Stimulated activated naive CD8-positive, alpha-beta T cell treated with anti-CD3 and anti-CD28 coated beads, Interleukin-15, Interleukin-2, amounts not matched to agents 100 ng/mL and 50 ng/mL, for 24 hours (primary cell): ENCODE data around the gene CTNND2.
"Not testable (repeated sequence)": the region's sequence is repeated elsewhere in the genome, so short reads cannot be mapped to it uniquely, and the experiment has no call there.

Experiments
- H3K27ac Mint-ChIP-seq: one replicate; pipeline ENCODE4 v1.8.0; 2021; ENCODE audit warnings: mild to moderate bottlenecking, mixed read lengths
- H3K27me3 Mint-ChIP-seq: one replicate; pipeline ENCODE4 v1.8.0; 2021; ENCODE audit warnings: mixed read lengths
- H3K36me3 Mint-ChIP-seq: one replicate; pipeline ENCODE4 v1.8.0; 2021; ENCODE audit warnings: low read depth, mixed read lengths
- H3K4me1 Mint-ChIP-seq: one replicate; pipeline ENCODE4 v1.8.0; 2021; ENCODE audit warnings: low read depth, mixed read lengths
- H3K4me3 Mint-ChIP-seq: one replicate; pipeline ENCODE4 v1.8.0; 2021; ENCODE audit warnings: mild to moderate bottlenecking, mixed read lengths
- H3K9me3 Mint-ChIP-seq: one replicate; pipeline ENCODE4 v1.8.0; 2021; ENCODE audit warnings: mixed read lengths

Gene CTNND2

DNA sequence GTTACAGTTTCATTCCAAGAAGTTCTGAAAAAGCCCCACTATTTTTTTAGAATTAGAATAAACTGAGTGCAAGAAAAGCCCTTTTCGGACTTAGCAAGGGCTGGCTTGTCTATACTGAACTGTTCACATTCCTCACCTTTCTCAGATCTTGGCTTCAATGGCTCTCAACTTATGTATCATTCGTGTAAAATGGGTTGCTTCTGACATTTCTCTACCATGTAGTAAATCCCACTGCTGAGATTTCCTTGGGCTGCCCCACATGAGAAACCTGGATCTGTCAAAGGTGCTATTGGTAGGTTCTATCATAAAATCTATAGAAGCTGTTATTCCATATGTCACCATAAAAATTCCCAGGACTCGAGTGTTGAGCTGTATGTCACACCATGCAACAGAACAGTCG lies 454.3 kb downstream of the CTNND2 start:
- Mint-ChIP-seq H3K27ac (no peak overlapping the region), H3K4me1 (no peaks in the 10 kb centered on the region), H3K36me3 (no peaks in the 10 kb centered on the region), H3K9me3 (no peaks in the 10 kb centered on the region), H3K4me3 (no peak overlapping the region), H3K27me3 (no peaks in the 10 kb centered on the region)

DNA sequence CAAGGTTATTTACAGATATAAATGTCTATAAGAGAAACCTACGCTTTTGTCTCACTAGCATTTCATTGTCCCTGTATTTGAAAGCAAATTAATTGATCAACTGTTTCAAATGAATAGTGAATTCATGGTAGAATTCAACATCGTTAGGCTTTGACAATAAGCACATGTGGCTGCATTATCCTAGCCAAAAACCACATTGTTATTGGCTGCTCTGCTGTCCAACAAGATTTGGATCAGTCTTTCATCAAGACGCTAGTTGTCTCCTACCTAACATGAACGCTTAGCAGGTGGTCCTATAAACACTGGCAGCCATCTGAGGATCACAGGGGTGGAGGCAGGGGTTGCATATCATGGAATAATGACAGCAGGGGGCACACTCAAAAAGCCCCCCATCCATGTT lies 455.0 kb downstream of the CTNND2 start:
- no peaks in the 10 kb centered on the region for H3K36me3 Mint-ChIP-seq

DNA sequence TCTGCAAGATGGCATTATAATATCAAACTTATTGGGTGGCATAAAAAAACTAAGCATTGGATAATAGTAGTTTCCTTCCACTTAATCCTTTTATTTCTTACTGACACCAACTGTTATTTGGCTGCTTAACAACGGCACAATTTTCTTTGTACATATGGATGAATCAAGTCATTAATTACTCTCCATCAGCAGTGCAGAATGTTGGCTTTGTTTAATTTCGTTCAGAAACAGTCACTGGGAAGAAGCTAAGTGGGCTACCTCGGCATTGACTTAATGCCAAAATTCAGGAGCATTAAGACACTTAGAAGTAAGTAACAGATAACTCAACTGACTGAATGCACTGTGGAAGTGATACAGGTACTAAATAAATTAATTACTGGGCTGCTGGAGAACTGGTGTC lies 460.4 kb downstream of the CTNND2 start:
- H3K27ac Mint-ChIP-seq, result no peak overlapping the region
- H3K4me1 Mint-ChIP-seq, result no peaks in the 10 kb centered on the region
- H3K27me3 Mint-ChIP-seq, result peaks cover 3% of the 10 kb centered on the region
- H3K4me3 Mint-ChIP-seq, result no peak overlapping the region
- H3K36me3 Mint-ChIP-seq, result no peaks in the 10 kb centered on the region
- H3K9me3 Mint-ChIP-seq, result no peaks in the 10 kb centered on the region

More for the DNA sequence above, 455.0 kb downstream of the CTNND2 start:
- H3K27ac Mint-ChIP-seq, result no peak overlapping the region
- no peaks in the 10 kb centered on the region for H3K27me3 Mint-ChIP-seq
- H3K4me3 Mint-ChIP-seq, result no peak overlapping the region
- H3K4me1 Mint-ChIP-seq, result no peaks in the 10 kb centered on the region
- H3K9me3 Mint-ChIP-seq, result no peaks in the 10 kb centered on the region

DNA sequence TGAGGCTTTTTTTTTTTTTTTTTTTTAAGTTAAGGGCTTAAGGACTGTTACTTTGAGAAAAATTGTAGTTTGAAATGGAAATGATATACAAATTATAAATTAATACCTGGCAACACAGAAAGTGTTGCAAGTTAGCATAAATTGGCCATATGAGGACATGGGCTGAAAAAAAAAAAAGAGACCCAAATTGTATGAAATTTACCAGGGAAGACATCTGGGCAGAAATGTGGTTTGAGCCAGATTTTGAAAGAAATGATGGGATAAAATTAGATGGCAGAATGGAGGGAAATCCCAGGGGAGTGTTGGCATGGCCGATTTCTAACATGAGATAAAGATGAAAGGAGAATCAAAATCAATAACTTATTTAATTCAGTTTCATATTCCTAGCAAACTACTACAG lies 472.1 kb downstream of the CTNND2 start:
- no peaks in the 10 kb centered on the region for H3K9me3 Mint-ChIP-seq
- H3K36me3 Mint-ChIP-seq, result no peaks in the 10 kb centered on the region
- no peak overlapping the region for H3K27ac Mint-ChIP-seq
- no peaks in the 10 kb centered on the region for H3K4me1 Mint-ChIP-seq
- H3K4me3 Mint-ChIP-seq, result no peak overlapping the region
- H3K27me3 Mint-ChIP-seq, result no peaks in the 10 kb centered on the region

DNA sequence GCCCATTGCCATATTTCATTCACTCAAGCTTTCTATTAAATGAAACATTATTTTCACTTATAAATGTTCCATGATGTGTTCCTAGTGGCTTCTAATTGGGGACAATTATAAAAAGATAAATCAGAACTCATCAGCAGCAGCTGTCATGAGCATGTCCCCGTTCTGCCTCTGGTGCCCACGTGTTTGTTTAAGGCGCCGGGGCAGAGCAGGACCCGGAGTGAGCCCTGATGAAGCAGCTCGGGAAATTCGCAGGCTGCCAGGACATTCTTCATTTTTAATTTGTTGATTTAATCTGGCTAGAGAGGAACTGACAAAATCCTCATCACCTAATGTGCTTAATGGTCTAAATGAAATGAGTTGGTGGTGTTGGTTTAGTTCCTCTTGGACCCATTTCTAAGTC lies 475.0 kb downstream of the CTNND2 start:
- no peak overlapping the region for H3K4me3 Mint-ChIP-seq
- H3K27ac Mint-ChIP-seq, result no peak overlapping the region
- H3K4me1 Mint-ChIP-seq, result no peaks in the 10 kb centered on the region
- peaks cover 1% of the 10 kb centered on the region for H3K9me3 Mint-ChIP-seq
- peaks cover under 1% of the 10 kb centered on the region for H3K27me3 Mint-ChIP-seq
- no peaks in the 10 kb centered on the region for H3K36me3 Mint-ChIP-seq

DNA sequence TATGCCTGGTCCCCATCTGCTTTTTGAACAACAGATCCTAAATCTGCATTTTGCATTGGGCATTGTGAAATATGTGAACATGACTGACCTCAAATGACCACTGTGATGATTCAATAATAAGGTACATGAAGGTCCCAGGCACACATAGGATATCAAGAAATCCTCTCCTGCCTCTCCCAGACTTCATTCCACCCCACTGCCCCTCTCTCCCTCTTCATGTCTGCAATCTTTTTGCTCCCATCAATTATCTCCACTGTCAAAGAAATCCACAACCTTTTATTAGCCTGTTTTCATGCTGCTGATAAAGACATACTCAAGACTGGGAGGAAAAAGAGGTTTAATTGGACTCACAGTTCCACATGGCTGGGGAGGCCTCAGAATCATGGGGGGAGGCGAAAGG lies 476.7 kb downstream of the CTNND2 start:
- H3K27me3 Mint-ChIP-seq, result peaks cover 3% of the 10 kb centered on the region

DNA sequence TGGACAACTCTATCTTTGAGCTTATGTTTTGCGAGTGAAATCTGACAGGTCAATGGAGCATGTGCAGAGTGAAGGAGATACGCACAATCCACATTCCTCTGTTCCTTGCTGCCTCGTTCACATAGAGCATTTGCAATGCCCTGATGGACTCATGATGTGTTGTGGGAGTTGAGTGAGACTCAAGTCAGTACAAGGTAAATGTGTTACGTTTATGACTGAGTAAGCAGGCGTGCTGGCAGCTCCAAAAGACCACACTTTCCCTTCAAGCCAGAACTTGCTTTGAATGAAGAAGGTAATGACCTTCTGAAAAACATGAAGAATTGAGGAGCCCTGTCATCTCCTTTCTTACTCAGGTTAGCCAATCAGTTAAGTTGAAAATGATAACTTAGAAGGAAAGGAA lies 477.8 kb downstream of the CTNND2 start:
- Mint-ChIP-seq H3K4me1 (no peaks in the 10 kb centered on the region), H3K27ac (no peak overlapping the region), H3K27me3 (peaks cover 3% of the 10 kb centered on the region), H3K4me3 (no peak overlapping the region), H3K9me3 (peaks cover 6% of the 10 kb centered on the region), H3K36me3 (no peaks in the 10 kb centered on the region)

More for the DNA sequence above, 476.7 kb downstream of the CTNND2 start:
- no peaks in the 10 kb centered on the region for H3K36me3 Mint-ChIP-seq
- H3K27ac Mint-ChIP-seq, result no peak overlapping the region
- no peaks in the 10 kb centered on the region for H3K4me1 Mint-ChIP-seq
- peaks cover 6% of the 10 kb centered on the region for H3K9me3 Mint-ChIP-seq
- no peak overlapping the region for H3K4me3 Mint-ChIP-seq

DNA sequence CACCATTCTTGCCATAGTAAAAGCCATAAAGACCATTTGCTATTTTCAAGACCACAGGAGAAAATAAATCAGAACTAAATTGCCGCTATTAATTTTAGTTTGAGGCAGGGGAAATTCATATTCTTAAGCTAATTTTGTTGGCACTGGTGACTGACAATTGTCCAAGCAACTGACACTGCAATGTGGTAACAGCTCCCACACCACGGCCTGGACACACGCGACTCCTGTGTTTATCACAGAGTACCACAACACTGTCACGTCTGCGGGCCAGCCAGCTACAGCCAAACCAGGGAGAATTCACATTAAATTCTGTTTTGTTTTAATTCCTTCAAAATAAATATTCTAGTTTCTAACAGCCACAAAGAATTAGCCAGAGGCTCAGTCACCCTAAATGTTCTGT lies 481.9 kb downstream of the CTNND2 start:
- H3K27ac Mint-ChIP-seq, result no peak overlapping the region
- no peaks in the 10 kb centered on the region for H3K36me3 Mint-ChIP-seq
- H3K9me3 Mint-ChIP-seq, result peaks cover 14% of the 10 kb centered on the region
- H3K4me3 Mint-ChIP-seq, result no peak overlapping the region
- H3K27me3 Mint-ChIP-seq, result peaks cover 3% of the 10 kb centered on the region
- no peaks in the 10 kb centered on the region for H3K4me1 Mint-ChIP-seq

DNA sequence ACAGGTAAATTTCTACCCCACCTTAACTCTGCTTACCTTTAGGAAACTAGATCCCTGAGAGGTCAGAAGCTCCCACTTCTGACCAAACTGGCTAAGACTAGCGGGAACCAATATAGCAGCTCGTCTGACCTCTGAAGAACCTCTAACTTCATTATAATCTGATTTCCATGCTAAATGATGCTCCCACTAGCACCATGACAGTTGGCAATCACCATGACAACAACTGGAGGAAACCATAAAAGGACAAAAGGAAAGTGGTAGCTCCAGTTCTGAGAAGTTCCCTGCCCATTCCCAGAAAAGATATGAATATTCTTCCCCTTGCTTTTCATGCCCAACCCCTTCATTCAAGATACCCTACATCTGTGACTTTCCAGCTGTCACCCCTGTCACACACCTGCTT lies 483.3 kb downstream of the CTNND2 start:
- Mint-ChIP-seq H3K9me3 (peaks cover 14% of the 10 kb centered on the region), H3K27me3 (peaks cover 3% of the 10 kb centered on the region), H3K4me3 (no peak overlapping the region), H3K27ac (no peak overlapping the region), H3K36me3 (no peaks in the 10 kb centered on the region), H3K4me1 (no peaks in the 10 kb centered on the region)

DNA sequence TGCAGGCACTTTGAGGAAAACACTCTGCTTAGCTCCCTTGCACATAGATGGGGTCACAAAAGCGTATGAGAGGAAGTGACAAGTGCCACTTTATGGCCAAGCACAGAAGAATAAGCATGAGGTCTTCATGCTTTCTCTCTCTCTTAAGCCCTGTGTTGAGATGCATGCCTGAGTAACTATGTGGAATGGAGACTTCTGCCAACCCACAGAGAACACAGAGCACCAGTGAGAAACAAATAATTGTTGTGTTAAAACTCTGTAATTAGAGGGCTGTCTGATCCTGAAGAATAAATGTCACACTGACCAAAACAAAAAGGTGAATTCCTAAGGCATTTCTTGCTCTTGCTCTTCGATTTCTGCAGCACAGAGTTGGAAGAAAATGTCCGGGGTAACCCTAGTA lies 488.5 kb downstream of the CTNND2 start:
- peaks cover 16% of the 10 kb centered on the region for H3K9me3 Mint-ChIP-seq
- H3K4me3 Mint-ChIP-seq, result no peak overlapping the region
- no peaks in the 10 kb centered on the region for H3K4me1 Mint-ChIP-seq
- H3K36me3 Mint-ChIP-seq, result no peaks in the 10 kb centered on the region
- no peaks in the 10 kb centered on the region for H3K27me3 Mint-ChIP-seq
- H3K27ac Mint-ChIP-seq, result no peak overlapping the region

DNA sequence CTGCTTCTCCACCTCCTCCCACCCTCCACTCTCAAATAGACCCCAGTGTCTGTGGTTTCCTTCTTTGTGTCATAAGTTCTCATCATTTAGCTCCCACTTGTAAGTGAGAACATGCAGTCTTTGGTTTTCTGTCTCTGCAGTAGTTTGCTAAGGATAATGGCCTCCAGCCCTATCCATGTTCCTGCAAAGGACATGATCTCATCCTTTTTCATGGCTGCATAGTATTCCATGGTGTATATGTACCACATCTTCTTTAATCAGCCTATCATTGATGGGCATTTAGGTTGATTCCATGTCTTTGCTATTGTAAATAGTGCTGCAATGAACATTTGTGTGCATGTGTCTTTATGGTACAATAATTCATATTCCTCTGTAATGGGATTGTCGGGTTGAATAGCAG lies 489.5 kb downstream of the CTNND2 start:
- not testable (repeated sequence) for H3K4me3 Mint-ChIP-seq, H3K27ac Mint-ChIP-seq, H3K4me1 Mint-ChIP-seq, H3K27me3 Mint-ChIP-seq, H3K36me3 Mint-ChIP-seq
- peaks cover 13% of the 10 kb centered on the region for H3K9me3 Mint-ChIP-seq

DNA sequence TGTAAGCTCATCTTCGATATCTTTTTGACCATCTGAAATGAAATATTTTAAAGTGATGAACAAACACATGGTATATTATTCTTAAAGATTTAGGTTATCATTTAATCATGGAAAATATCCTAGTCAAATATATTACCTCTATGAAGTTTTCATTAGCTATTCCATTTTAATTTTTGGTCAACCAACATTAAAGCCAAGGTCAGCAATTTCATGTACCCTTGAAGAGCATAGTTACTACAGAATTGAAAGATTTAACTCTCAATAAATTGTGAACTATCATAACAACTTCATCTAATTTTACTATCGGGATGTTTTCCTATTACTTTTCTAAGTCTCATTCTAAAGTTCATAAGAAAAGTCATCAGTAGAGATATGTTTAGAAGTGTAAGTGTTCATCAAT lies 492.6 kb downstream of the CTNND2 start:
- Mint-ChIP-seq H3K9me3 (peaks cover 13% of the 10 kb centered on the region), H3K4me3 (no peak overlapping the region), H3K27me3 (no peaks in the 10 kb centered on the region), H3K4me1 (no peaks in the 10 kb centered on the region), H3K27ac (no peak overlapping the region), H3K36me3 (no peaks in the 10 kb centered on the region)

DNA sequence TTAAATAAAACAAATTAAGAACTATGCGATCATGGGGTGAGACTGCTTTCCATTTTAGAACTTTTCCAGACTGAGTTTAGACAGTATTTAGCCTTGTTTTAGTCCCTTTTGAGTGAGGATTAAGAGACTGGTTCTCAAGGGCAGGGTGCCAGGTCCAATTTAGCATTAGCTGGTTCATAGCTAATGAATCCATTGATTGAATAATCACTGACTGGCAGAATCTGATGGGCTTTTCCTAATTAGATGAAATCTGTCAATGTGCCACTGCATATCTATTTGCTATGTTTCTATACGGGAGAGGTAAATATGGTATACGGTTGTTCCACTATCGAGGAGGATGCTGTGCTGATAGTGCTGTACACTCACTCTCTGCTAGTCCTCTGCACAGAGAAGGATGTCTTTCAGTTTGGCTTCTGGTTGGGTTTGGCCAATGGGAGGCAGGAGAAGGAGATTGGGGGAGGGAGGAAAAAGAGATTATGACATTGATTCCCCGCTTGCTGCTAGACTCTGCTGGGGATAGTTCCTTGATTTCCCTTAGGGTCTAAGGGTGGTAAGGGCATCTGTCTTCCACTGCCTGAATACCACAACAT lies 496.6 kb downstream of the CTNND2 start:
- Mint-ChIP-seq H3K27me3 (no peaks in the 10 kb centered on the region), H3K36me3 (no peaks in the 10 kb centered on the region), H3K4me3 (no peak overlapping the region), H3K4me1 (no peaks in the 10 kb centered on the region), H3K27ac (no peak overlapping the region), H3K9me3 (no peaks in the 10 kb centered on the region)

DNA sequence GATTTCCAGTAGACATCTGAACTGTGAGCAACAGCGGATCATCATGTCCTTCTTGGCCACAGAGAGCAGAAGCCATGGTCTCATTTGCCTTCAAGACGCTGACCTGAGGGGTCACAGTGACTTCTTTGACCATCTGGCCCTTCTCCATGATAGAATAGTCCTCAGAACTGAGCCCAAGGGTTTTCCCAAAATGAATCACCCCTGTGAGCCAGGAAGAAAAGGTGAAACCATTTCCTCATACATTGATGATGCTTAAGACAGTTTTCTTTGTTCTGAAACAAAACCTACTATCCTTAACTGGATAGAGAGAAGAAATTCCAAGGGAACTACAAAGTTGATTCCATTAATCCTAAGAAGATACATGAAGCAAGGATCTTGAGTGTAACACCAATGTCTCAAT lies 503.9 kb downstream of the CTNND2 start:
- Mint-ChIP-seq H3K4me1 (no peaks in the 10 kb centered on the region), H3K9me3 (no peaks in the 10 kb centered on the region), H3K36me3 (no peaks in the 10 kb centered on the region), H3K27ac (no peak overlapping the region), H3K4me3 (no peak overlapping the region), H3K27me3 (no peaks in the 10 kb centered on the region)

DNA sequence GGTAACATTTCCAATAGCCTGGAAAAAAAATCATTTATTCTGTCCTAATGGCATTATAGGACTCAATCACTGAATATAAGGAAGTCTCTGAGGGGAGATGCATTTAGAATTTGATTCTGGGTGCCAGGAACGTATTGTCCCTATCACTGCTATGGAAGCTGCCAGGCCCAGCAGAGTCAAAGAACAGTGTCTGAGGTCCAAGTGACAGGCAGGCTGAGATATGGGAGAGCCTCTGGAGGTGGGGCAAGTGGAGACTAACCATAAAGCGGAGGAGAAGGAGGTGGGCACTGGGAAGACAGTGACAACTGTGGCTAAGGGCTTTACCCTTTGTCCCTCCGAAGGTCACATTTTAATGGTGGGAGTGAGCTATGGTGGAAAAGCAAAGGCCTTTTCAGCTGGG lies 505.5 kb downstream of the CTNND2 start:
- no peaks in the 10 kb centered on the region for H3K36me3 Mint-ChIP-seq
- H3K27me3 Mint-ChIP-seq, result peaks cover 3% of the 10 kb centered on the region
- no peak overlapping the region for H3K4me3 Mint-ChIP-seq
- no peaks in the 10 kb centered on the region for H3K9me3 Mint-ChIP-seq
- H3K4me1 Mint-ChIP-seq, result no peaks in the 10 kb centered on the region
- H3K27ac Mint-ChIP-seq, result no peak overlapping the region

DNA sequence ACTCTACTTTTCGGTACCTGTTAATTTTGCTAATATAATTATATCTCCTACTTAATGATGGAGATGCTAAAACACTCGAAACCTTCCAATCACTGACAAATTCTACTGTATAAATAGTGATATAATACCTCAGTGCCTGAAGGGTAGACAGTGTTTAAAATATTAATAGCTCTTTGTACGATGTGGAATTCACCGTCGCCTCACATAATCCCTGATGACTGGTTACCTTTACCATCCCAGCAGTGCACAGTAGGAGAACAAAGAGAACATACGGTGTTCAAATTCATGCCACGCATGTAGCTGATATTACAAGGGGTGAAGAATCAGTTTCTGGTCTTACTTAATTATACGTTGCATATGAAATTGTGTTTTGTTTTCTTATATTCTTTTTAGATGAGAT lies 506.7 kb downstream of the CTNND2 start:
- Mint-ChIP-seq H3K27me3 (peaks cover 3% of the 10 kb centered on the region), H3K36me3 (no peaks in the 10 kb centered on the region), H3K4me1 (no peaks in the 10 kb centered on the region), H3K9me3 (no peaks in the 10 kb centered on the region), H3K4me3 (no peak overlapping the region), H3K27ac (no peak overlapping the region)
